Stomach smooth muscle (tissue), 2 donors: ENCODE results near the gene OR9A2.
"Not testable (repeated sequence)": the region's sequence is repeated elsewhere in the genome, so short reads cannot be mapped to it uniquely, and the experiment has no call there.

Source experiments
- H3K27ac ChIP-seq: one replicate; pipeline ENCODE4 v1.7.0; 2013; ENCODE audit warnings: mild to moderate bottlenecking, low read length, inconsistent platforms
- H3K27me3 ChIP-seq, 2 donors: one replicate each; pipeline ENCODE4 v1.7.0; 2013; ENCODE audit warnings: low read length in 2 of 2; ENCODE audit not compliant: insufficient read depth in 2 of 2, control insufficient read depth in 1 of 2
- H3K36me3 ChIP-seq, 2 donors: one replicate each; pipeline ENCODE4 v1.7.0; 2013; ENCODE audit warnings: low read length in 2 of 2; ENCODE audit not compliant: control insufficient read depth in 2 of 2, insufficient read depth in 2 of 2
- H3K4me1 ChIP-seq: one replicate; pipeline ENCODE4 v1.7.0; 2013; ENCODE audit warnings: low read length; ENCODE audit not compliant: control insufficient read depth, insufficient read depth
- H3K4me3 ChIP-seq, 2 donors: one replicate each; pipeline ENCODE4 v1.7.0; 2013; ENCODE audit warnings: low read length in 2 of 2
- H3K9ac ChIP-seq, 2 donors: one replicate each; pipeline ENCODE4 v1.7.0; 2013; ENCODE audit warnings: low read length in 2 of 2, mild to moderate bottlenecking in 1 of 2
- H3K9me3 ChIP-seq, 2 donors: one replicate each; pipeline ENCODE4 v1.7.0; 2013; ENCODE audit warnings: low read length in 2 of 2; ENCODE audit not compliant: control insufficient read depth in 2 of 2
- donor health status: healthy.
- donor health status: Pancreatic carcinoma.

Gene OR9A2

GRCh38 chr7:142978402-142978801 is 48.5 kb downstream of the OR9A2 start:
- H3K4me1 ChIP-seq, H3K27me3 ChIP-seq, H3K9ac ChIP-seq, H3K4me3 ChIP-seq, H3K9me3 ChIP-seq, H3K36me3 ChIP-seq, H3K27ac ChIP-seq: not testable (repeated sequence)
